ENCODE measurements around the gene MALAT1. TPM values are rescaled to one million over a fixed set of nuclear protein-coding genes. Genes with fewer than 3 reads are reported as not detected.

Gene MALAT1
- total and polyA plus RNA-seq, 2 experiments from 2014 or later, result 2,206 to 6,020 TPM

DNA sequence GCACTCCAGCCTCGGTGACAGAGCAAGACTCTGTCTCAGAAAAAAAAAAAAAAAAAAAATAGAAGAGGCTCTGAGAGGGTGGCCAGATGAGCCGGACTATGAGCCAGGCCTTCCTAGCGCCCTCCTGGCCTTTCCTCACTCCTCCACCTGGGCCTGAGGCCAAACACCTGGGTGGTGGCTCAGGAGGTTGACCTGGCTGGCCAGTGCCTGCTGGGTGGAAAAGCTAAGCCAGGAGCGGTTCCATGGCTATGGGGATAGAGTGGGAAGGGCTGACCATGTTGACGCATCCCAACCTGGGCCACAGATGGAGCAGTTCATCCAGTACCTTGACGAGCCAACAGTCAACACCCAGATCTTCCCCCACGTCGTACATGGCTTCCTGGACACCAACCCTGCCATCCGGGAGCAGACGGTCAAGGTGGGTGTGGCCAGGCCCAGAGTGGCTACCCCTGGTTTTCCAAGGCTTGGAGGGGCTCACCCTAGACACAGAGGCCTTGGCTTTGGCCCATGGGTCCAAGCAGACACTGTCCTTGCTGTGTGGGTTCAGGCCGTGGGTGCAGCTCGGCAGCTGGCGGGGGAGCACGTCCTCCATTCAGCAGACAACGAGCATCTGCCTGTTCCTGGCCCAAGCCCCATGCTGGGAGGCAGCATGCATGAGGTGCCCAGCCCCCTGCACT, 33.7 kb downstream of the MALAT1 start (continued):
- no peak for TF ChIP-seq CTCF (conservative IDR thresholded peaks at IDR 0.05; ENCODE audit: low read depth in 2 of 2)
- no peak for TF ChIP-seq CREB1 (CRISPR knock-in tag; IDR thresholded peaks at IDR 0.05; ENCODE audit: low read depth)
- TF ChIP-seq NANOG (IDR thresholded peaks at IDR 0.05; ENCODE audit: borderline replicate concordance), result no peak
- TF ChIP-seq ZNF331 (CRISPR knock-in tag; IDR thresholded peaks at IDR 0.05; ENCODE audit: low read depth), result no peak
- no peak for TF ChIP-seq ZNF462 (CRISPR knock-in tag; IDR thresholded peaks at IDR 0.05)

DNA sequence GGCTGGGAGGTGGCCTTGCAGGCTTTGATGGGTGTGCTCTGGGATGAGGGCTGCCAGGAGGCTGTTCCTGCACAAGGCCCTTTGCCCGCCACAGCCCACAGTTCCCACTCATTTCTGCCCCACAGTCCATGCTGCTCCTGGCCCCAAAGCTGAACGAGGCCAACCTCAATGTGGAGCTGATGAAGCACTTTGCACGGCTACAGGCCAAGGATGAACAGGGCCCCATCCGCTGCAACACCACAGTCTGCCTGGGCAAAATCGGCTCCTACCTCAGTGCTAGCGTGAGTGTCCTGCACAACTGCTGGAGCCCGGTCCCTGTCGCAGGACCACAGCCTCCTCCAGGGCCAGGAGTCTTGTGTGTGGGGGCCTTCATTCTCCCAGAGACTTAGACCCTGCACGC, 36.3 kb downstream of the MALAT1 start:
- peaks cover 26% of the 10 kb centered on the region for H3K36me3 Mint-ChIP-seq (ENCODE audit: low read depth)
- Histone ChIP-seq H4K20me1 (replicated peaks; ENCODE audit: insufficient read depth) (no peaks in the 10 kb centered on the region; the same call in 1 of the 2 replicates), H3K36me3 (ENCODE audit: insufficient read depth) (no peaks in the 10 kb centered on the region; the same call in 1 of the 2 replicates), H3F3A (replicated peaks; ENCODE audit: low read depth) (peaks cover 26% of the 10 kb centered on the region; the same call in 1 of the 2 replicates), H3K4me3 (no peak overlapping the region), H3K79me2 (replicated peaks; ENCODE audit: insufficient read depth) (no peaks in the 10 kb centered on the region), H2AFZ (no peak overlapping the region), H3K4me1 (ENCODE audit: insufficient read depth) (peaks cover 5% of the 10 kb centered on the region; the same call in 1 of the 2 replicates), H3K27me3 (ENCODE audit: insufficient read depth) (peaks cover 19% of the 10 kb centered on the region), H3K27ac (ENCODE audit: low read depth) (no peak overlapping the region), H3K9me2 (ENCODE audit: insufficient read depth) (no peaks in the 10 kb centered on the region), H3K4me2 (no peak overlapping the region)
- H3K27ac Mint-ChIP-seq, result no peak overlapping the region
- H3K9me3 Mint-ChIP-seq, result no peaks in the 10 kb centered on the region
- DNase-seq (ENCODE audit: low spot score) (no peak), ATAC-seq (no peak)
- peaks cover 18% of the 10 kb centered on the region for H3K27me3 Mint-ChIP-seq (ENCODE audit: insufficient read depth, low read depth, poor library complexity)
- TF ChIP-seq NANOG (IDR thresholded peaks at IDR 0.05; ENCODE audit: borderline replicate concordance), result no peak
- TF ChIP-seq ETS1 (IDR thresholded peaks at IDR 0.05), result no peak
- H3K4me1 Mint-ChIP-seq, result no peaks in the 10 kb centered on the region
- H3K4me3 Mint-ChIP-seq, result no peak overlapping the region

Data from GM23338 (cell line).